Ovary (tissue), 3 donors: ENCODE results near the gene FMN1.

Source experiments
- CTCF ChIP-seq, 3 donors: fragments of 450-650 bp in 2 of 3; fragments of 200-600 bp in 1 of 3; IDR thresholded peaks; one replicate each; pipeline versions ENCODE4 v1.5.1 to v1.8.0; 2016 to 2022; ENCODE audit warnings: antibody characterized with exemption in 3 of 3, mild to moderate bottlenecking in 1 of 3
- EP300 ChIP-seq: sonication (generic); formaldehyde crosslinking; IDR thresholded peaks from one replicate; pipeline ENCODE4 v1.6.1; 2017; ENCODE audit warnings: antibody characterized with exemption
- POLR2A ChIP-seq: fragments of 450-650 bp; IDR thresholded peaks from one replicate; pipeline ENCODE4 v1.6.1; 2017; ENCODE audit warnings: antibody characterized with exemption, mild to moderate bottlenecking, moderate library complexity
- donor health status: DM: no; HTN: no; CAD: no.

- TF ChIP-seq CTCF (IDR thresholded peaks at IDR 0.05) (no peak), POLR2A (no peak), EP300 (no peak)
Observed at GRCh38 chr15:33074212-33074611, 120.3 kb downstream of the FMN1 start.
